Smooth muscle cell (in vitro differentiated cells): ENCODE measurements around the gene GPX5. TPM values are rescaled to one million over a fixed set of nuclear protein-coding genes. Genes with fewer than 3 reads are reported as not detected.
"Not testable (repeated sequence)": the region's sequence is repeated elsewhere in the genome, so short reads cannot be mapped to it uniquely, and the experiment has no call there.

Source experiments
- DNase-seq: peaks from one replicate; lab custom pipeline; 2025; ENCODE audit not compliant: unreplicated experiment; lab: John Stamatoyannopoulos, UW
- H2AFZ ChIP-seq: fragments of 200-600 bp; sonication (generic); 2 replicates; pipeline ENCODE4 v1.6.0; 2016; ENCODE audit warnings: antibody characterized with exemption, low read depth, mild to moderate bottlenecking
- H3F3A ChIP-seq: fragments of 200-600 bp; sonication (generic); 2 replicates; pipeline ENCODE4 v1.6.0; 2017; ENCODE audit warnings: antibody characterized with exemption, low read depth
- H3K27ac ChIP-seq: fragments of 200-600 bp; sonication (generic); 2 replicates; pipeline ENCODE4 v1.5.1; 2016; ENCODE audit warnings: low read depth, mild to moderate bottlenecking
- H3K27me3 ChIP-seq: fragments of 200-600 bp; sonication (generic); 2 replicates; pipeline ENCODE4 v1.6.1; 2016; ENCODE audit warnings: low read depth, mild to moderate bottlenecking
- H3K36me3 ChIP-seq: fragments of 200-600 bp; sonication (generic); 2 replicates; pipeline ENCODE4 v1.5.1; 2016; ENCODE audit warnings: low read depth
- H3K4me1 ChIP-seq: fragments of 200-600 bp; sonication (generic); 2 replicates; pipeline ENCODE4 v1.5.1; 2016; ENCODE audit warnings: low read depth
- H3K4me2 ChIP-seq: fragments of 200-600 bp; sonication (generic); 2 replicates; pipeline ENCODE4 v1.6.0; 2016; ENCODE audit warnings: mild to moderate bottlenecking
- H3K4me3 ChIP-seq: fragments of 200-600 bp; sonication (generic); 2 replicates; pipeline ENCODE4 v1.5.1; 2016; ENCODE audit warnings: mild to moderate bottlenecking
- H3K79me2 ChIP-seq: fragments of 200-600 bp; sonication (generic); 2 replicates; pipeline ENCODE4 v1.6.0; 2016; ENCODE audit warnings: low read depth, mild to moderate bottlenecking
- H3K9ac ChIP-seq: fragments of 200-600 bp; sonication (generic); 2 replicates; pipeline ENCODE4 v1.6.0; 2016; ENCODE audit warnings: low read depth
- H3K9me3 ChIP-seq: fragments of 200-600 bp; sonication (generic); replicated peaks from 2 replicates; pipeline ENCODE4 v1.5.1; 2016; ENCODE audit warnings: low read depth
- H4K20me1 ChIP-seq: fragments of 200-600 bp; sonication (generic); 2 replicates; pipeline ENCODE4 v1.6.0; 2016; ENCODE audit warnings: low read depth
- CTCF ChIP-seq: fragments of 200-600 bp; sonication (generic); IDR thresholded peaks from 2 replicates; pipeline ENCODE4 v1.5.1; 2017; ENCODE audit warnings: borderline replicate concordance, mild to moderate bottlenecking, antibody characterized with exemption; ENCODE audit not compliant: insufficient read depth, poor library complexity, severe bottlenecking
- WGBS: methylation state at CpG from one replicate; pipeline ENCODE4 v1.1.7; 2016; ENCODE audit warnings: low lambda C conversion rate; 5-methylcytosine and 5-hydroxymethylcytosine counted together
- polyA plus RNA-seq: library from polyadenylated mRNA; unstranded; fragments of >200 nt; fragmentation: Nextera tagmentation; extraction: Ambion mirVana; gene quantifications from 2 replicates; pipeline ENCODE4 v1.2.1, GENCODE V29; 2016
- total RNA-seq: library from RNA; depleted of rRNA; stranded (reverse); fragments of >200 nt; gene quantifications from 2 replicates; pipeline ENCODE4 v1.2.3, GENCODE V29; 2014

Gene GPX5
- total and polyA plus RNA-seq, 2 experiments from 2014 or later, result 9.5 to 12.8 TPM

- TF ChIP-seq CTCF, result peak; percentile 44
- Histone ChIP-seq H3K27ac (no peak overlapping the region), H3K4me3 (peak overlapping the region; percentile 57), H3K4me1 (peaks cover 12% of the 10 kb centered on the region), H3K9ac (no peak overlapping the region), H4K20me1 (no peaks in the 10 kb centered on the region), H3K4me2 (peak overlapping the region; percentile 94), H3K36me3 (no peaks in the 10 kb centered on the region), H3K79me2 (no peaks in the 10 kb centered on the region), H2AFZ (peak overlapping the region; percentile 34), H3K9me3 (no peaks in the 10 kb centered on the region), H3F3A (peaks cover 18% of the 10 kb centered on the region), H3K27me3 (no peaks in the 10 kb centered on the region)
- DNase-seq, result peak; percentile 28
- 4% methylated on average over 30 of the region's 30 CpGs for WGBS
These were observed 17.0 kb downstream of the GPX5 start for GRCh38 chr6:28542440-28543296.

- Histone ChIP-seq H3K4me2 (peak overlapping the region; percentile 94), H2AFZ (peak overlapping the region; percentile 94), H3K36me3 (no peaks in the 10 kb centered on the region), H3K27me3 (no peaks in the 10 kb centered on the region), H3K4me1 (peaks cover 8% of the 10 kb centered on the region), H3K27ac (peak overlapping the region; percentile 25), H3K9ac (no peak overlapping the region), H4K20me1 (no peaks in the 10 kb centered on the region), H3K79me2 (no peaks in the 10 kb centered on the region), H3K4me3 (peak overlapping the region; percentile 57), H3K9me3 (no peaks in the 10 kb centered on the region), H3F3A (peaks cover 15% of the 10 kb centered on the region)
- peak; percentile 17 for DNase-seq
- TF ChIP-seq CTCF, result no peak
- WGBS, result 5% methylated on average over 31 of the region's 31 CpGs
These were observed 18.2 kb downstream of the GPX5 start for GRCh38 chr6:28543651-28544610.

- Histone ChIP-seq H3F3A (peaks cover 15% of the 10 kb centered on the region), H2AFZ (no peak overlapping the region), H3K36me3 (no peaks in the 10 kb centered on the region), H3K9ac (no peak overlapping the region), H3K4me2 (no peak overlapping the region), H3K9me3 (no peaks in the 10 kb centered on the region), H3K4me3 (no peak overlapping the region), H4K20me1 (no peaks in the 10 kb centered on the region), H3K27me3 (peaks cover 4% of the 10 kb centered on the region), H3K79me2 (no peaks in the 10 kb centered on the region), H3K4me1 (peaks cover 8% of the 10 kb centered on the region), H3K27ac (no peak overlapping the region)
- no peak for TF ChIP-seq CTCF
- DNase-seq, result no peak
These were observed 20.3 kb downstream of the GPX5 start for GRCh38 chr6:28545955-28546354.

- 70% methylated on average over 3 of the region's 3 CpGs for WGBS
- not testable (repeated sequence) for H3K4me3 ChIP-seq, H3K4me1 ChIP-seq, H2AFZ ChIP-seq, H4K20me1 ChIP-seq, H3K27ac ChIP-seq, H3K9me3 ChIP-seq, H3K79me2 ChIP-seq, H3K9ac ChIP-seq, DNase-seq, H3K4me2 ChIP-seq, H3K36me3 ChIP-seq
- H3F3A ChIP-seq, result peaks cover 12% of the 10 kb centered on the region
- peaks cover 15% of the 10 kb centered on the region for H3K27me3 ChIP-seq
These were observed 21.3 kb downstream of the GPX5 start for GRCh38 chr6:28547003-28547402.
